HG03108 (cell line): ENCODE data around the gene CEP164.

Experiments
- ATAC-seq: cut with Tn5 transposase; IDR thresholded peaks from one replicate; pipeline ENCODE4 v1.9.1; 2021; ENCODE audit warnings: moderate library complexity; ENCODE audit not compliant: unreplicated experiment

The CEP164 gene

GRCh38 chr11:117418737-117419481, 91.3 kb downstream of the CEP164 start:
- no peak for ATAC-seq

- ATAC-seq: no peak
These were observed 92.0 kb downstream of the CEP164 start for GRCh38 chr11:117419482-117420142.

DNA sequence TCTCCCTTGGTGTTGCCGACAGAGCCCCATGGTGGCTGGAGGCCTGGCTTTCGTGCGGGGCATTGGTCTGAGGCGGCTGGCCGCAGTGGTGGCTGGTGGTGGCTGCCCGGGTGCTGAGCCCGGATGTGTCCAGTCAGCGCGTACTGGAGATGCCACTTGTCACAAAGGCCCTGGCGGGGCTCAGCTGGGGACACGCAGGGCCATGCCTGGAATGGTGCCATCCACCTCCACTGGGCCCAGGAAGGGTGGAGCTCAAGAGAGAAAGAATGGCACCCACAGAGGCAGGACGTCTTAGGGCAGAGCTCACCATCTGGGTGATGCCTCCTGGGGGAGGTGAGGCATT, 92.5 kb downstream of the CEP164 start:
- no peak for ATAC-seq

DNA sequence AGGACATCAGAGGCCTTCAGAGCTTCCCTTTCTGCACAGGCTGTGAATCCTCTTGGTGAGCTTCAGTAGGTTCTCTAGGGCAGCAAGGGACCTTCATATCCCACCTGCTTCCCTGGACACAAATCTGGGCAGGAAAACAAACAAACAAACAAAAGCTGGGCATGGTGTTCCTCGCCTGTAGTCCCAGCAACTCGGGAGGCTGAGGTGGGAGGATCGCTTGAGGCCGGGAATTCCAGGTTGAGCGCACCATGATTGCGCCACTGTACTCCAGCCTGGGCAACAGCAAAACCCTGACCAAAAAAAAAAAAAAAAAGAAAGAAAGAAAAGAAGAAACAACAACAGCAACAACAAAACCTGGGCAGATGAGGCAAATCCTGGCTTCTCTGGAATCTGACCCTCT, 92.9 kb downstream of the CEP164 start:
- no peak for ATAC-seq

GRCh38 chr11:117421041-117421440, 93.4 kb downstream of the CEP164 start:
- ATAC-seq: no peak

- no peak for ATAC-seq
These were observed 93.8 kb downstream of the CEP164 start for GRCh38 chr11:117421476-117421875.

GRCh38 chr11:117423046-117423575, 95.5 kb downstream of the CEP164 start:
- no peak for ATAC-seq

DNA sequence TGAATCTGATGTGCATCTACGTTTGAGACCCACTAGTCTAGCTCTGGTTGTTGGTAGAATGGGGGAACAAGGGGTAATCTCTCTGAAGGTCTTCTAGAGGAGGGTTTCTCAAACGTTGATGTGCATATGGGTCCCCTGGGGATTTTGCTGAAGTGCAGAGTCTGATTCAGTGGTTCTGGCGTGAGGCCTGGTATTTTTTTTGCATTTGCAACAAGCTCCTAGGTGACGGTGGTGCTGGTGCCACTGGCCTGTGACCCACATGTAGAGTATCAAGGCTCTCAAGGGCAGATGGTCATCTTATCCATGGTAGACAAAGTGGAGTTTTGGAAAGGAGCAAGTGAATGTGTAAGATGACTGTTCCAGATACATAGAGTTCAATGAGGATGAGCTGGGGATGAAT, 97.1 kb downstream of the CEP164 start:
- ATAC-seq: no peak

DNA sequence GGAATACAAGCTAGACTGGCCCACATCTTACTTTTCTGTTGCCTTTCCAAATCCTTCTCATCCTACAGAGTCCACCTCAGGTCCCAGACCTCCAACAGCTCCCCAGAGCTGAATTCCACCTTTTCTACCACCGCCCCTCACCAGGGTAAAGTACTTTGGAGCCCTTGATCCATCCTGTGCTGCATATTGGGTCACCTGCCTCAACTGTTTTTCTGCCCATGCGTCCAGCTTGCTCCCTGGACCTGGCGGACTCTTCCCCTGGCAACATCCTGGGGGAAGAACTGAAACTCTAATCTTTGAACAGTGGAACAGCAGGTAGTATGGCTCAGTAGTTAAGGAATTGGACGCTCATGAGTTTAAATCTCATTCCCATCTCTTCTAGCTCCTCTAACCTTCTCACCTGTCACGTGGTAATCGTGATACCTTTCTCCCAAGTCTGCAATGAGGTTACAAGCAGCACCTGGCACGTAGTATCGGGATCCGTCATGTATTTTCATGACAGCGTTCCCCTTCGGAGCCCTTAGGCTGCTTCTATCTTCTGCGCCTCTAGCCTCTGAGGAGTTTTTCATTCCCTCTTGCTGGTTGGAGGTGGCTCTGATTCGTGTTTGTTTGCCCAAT, 98.1 kb downstream of the CEP164 start:
- ATAC-seq: no peak

- no peak for ATAC-seq
These were observed 98.6 kb downstream of the CEP164 start for GRCh38 chr11:117426297-117426685.

DNA sequence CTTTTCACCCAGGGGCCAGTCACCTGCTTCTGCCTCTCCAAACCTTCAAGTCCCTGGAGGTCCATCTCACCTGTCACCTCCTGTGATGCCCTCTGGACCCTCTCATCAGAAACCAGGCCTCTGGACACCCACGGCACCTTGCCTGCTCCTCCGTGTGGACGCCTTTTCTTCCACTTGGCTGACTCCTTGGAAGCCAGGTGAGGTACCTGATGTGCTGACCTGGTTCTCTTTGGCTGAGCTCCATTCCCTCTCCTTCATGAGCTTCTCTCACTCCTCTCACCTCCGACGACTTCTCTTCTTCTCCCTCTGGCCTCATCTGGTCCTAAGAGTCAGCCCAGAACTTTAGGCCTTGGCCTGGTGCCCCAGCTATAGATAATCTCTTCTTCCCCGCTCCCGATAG, 99.3 kb downstream of the CEP164 start:
- ATAC-seq: no peak

DNA sequence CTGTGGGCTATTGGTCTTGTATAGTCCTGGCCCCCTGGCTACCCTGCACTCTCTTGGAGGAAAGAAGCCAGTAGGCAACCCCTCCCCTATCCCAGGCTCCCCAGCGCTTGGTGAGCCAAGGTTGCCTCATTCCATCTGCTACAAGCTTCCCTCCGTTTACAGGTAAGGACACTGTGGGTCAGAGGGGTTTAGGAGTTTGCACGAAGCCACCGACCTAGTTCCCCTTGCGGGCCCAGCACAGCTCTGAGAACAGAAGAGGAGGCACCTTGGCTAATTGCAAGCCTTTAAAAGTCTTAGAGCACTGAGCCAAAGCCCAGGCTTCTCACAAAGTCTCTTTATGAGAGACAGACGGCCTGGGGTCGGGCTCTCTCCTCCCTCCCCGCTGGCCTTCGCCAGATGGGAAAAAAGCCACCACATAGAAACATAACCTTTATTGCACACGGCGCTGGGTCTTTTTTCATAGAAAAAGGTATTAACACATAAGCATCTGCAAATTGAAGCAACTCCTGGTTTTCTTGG, 99.8 kb downstream of the CEP164 start:
- no peak for ATAC-seq

DNA sequence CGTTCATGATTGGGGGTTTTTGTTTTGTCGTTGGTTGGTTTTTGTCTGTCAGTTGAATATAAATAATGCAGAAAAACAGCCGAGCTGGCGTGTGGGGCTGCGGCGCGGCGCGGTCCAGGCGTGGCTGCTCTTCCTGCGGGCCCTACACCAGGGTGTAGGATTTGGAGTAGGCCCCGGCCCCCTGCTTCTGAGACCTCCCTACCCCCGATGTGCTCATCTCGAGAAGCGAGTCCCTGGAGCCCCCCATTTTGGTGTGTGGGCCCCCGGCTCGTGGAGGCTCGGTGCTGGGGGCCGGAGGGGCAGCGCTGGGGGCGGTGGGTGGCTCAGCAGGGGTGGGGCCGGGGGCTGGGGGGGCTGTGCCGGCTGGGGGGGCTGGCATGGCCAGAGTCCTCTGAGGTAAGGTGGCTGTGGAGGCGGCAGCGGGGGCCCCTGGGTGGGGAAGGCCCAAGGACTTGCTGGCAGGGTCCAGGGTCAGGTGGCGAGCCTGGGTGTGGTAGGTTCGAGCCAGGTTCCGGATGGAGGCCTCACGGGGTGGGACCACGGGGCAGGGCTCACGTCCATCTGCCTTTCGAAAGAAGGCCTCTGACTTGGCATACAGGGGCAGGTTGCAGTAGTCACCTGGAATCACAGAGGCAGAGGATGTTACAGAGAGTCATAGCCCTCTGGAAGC, 100.7 kb downstream of the CEP164 start:
- ATAC-seq: no peak

DNA sequence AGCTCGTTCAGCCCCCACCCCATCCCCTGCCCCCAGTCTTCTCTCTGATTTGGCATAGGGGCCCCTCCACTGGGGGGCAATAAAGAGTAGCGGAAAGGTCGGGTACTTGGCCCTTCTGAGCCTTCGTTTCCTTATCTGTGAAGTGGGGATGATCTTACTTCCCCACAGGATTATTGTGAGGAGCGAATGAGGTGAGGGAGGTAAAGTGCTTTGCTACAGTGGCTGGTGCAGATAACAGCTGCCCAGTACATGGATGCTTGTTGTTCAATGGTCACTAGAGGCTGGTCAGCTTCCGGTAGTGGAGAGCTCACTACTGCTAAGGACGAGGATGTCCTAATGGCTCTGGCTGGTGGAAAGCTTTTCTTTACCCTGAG, 101.2 kb downstream of the CEP164 start:
- ATAC-seq: no peak

DNA sequence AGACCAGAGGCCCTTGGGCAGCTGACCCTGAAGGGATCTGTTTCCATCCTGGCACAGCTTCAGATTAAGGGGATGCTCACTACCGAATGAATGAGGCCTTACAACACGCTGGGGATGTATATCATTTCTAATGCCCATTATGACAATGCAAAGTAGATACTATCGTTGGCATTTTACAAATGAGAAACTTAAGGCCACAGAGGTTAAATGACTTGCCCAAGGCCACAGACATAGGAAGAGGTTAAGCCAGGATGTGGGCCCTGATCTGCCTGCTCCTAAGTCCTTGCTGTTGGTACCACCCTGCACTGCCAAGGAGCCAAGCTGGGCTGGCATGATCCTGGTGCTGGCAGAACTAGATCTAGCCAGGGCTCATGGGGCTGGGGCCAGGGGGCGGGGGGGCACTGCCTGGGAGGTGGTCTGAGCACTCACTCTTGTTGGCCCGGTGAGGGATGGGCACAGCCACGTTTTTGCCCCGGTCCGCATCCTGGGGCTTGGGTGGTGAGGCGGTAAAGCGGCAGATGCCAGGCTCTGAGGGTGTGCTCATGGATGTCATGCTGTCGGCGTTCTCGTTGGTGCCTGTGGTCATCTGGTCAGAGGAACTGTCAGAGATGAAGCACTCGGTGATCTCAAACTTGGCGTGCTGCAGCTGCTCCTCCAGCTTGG, 102.8 kb downstream of the CEP164 start:
- no peak for ATAC-seq

DNA sequence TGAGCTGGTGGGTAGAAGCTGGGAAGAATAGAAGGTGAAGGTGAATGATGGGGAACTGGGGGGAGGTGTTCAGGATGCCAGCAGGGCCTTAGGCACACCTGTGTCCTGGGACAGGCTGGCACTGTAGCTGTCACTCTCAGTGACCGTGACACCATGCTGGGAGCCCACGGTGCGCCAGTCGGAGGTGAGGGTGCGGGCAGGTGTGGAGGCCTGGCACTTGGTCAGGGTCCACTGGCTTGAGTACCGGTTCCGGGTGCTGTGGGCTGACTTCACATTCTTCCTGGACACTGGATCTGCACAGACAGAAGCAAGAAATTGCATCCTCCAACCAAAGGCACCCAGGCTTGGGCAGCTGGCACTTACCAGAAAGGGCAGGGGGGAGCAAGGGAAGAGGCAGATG, 103.8 kb downstream of the CEP164 start:
- no peak for ATAC-seq

DNA sequence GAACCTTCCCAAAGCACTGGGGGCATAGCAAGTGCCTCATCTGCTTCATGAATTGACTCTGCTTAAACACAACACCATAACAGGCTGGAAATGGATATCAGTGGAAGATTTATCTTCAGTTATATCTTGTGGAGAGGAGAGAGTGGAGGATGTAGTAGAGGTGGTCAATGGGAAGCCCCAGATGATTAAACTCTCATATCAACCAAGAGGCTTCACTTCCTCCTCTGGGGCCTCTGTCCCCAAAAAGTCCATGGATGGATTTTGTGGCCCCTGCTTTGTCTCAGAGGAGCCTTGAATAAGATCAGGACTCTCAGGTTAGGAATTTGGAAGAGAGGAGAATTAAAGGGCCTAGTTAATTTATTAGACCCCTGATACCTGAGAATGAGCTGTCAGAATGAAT, 106.1 kb downstream of the CEP164 start:
- no peak for ATAC-seq

DNA sequence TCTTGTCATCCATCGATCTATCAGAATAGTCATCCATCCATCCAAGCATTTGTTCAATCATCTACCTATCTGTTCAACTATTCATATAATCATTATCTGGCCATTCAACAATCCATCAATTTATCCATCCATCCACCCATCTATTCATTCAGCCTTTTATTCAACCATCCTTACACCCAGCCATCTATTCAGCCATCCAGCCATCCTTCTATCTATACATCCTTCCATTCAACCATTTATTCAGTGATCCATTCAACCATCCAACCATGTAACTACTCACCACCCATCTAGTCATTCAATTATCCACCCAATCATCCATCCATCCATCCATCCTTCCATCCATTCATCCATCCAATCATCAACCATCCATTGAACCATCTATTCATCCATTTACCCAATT, 106.8 kb downstream of the CEP164 start:
- ATAC-seq: no peak

DNA sequence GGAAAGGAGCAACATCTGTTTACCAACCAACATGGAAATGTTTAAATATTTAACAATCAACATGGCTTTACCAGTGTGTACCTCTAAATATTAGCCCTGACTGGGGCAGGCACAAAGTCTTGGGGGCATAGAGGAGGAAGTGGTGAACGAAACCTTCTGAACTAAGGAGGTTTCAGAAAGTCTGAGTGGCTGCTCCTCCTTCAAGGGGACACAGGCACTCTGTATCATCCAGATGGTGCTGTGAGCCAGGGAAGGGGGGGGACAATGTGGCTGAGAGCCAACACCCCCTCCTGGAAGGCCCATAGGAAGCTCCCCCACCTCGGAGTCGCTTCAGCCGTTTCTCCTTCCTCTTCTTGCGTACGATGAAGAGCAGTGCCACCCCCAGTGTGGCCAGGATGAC, 107.7 kb downstream of the CEP164 start:
- ATAC-seq: no peak

DNA sequence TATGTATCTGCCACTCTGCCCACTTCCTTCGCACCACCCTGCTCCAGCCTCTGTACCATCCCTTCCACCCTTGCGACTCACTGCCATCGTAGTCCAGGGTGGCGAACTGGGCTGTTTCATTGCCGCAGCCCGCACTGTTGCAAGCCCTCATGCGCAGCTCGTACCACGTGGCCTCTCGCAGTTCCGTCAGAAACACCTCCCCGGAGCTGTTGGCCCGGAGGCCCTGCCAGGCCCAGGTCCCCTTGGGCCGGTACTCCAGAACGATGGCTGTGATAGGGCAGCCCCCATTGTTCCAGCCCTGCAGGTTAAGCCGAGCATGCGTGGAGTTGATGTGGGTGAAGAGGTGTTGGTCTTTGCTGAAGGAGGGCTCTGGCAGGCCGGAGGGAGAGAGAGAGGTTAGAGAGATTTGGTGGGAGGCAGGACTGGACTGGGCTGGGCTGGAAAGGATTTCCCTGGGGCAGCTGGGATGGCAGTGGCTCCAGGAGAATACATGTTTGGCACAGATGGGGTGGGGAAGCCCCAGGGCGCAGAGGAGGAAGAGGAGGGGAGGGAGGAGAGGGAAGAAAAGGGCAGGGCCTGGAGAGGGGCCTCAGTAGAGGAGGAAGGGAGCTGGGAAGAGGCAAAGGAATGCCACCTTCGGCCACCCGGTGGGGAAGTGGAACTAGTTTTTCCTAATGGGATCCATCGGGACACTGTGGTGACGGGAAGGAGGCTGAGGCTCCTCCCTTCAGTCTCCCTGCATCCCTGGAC, 109.6 kb downstream of the CEP164 start:
- ATAC-seq: no peak
